Mucosa of descending colon (tissue), 3 donors: ENCODE results near the gene MICAL3. TPM values are rescaled to one million over a fixed set of nuclear protein-coding genes. Genes with fewer than 3 reads are reported as not detected.
A peak's percentile ranks its signal among the peaks of the same experiment; 100 is the strongest.

Source experiments
- ATAC-seq: fragments of 200-7000 bp; cut with Tn5 transposase; one replicate; pipeline ENCODE4 v1.9.1; 2020; ENCODE audit warnings: mild to moderate bottlenecking, moderate library complexity
- DNase-seq, 3 donors: peaks; one replicate each; pipeline ENCODE4 v3.0.0-alpha.2; 2020
- H3K36me3 ChIP-seq: fragments of 200-600 bp; one replicate; pipeline ENCODE4 v1.8.0; 2021; ENCODE audit warnings: low read depth, mild to moderate bottlenecking
- H3K4me1 ChIP-seq: fragments of 200-600 bp; one replicate; pipeline ENCODE4 v1.8.0; 2021; ENCODE audit warnings: low read depth, mild to moderate bottlenecking
- H3K4me3 ChIP-seq: fragments of 200-600 bp; one replicate; pipeline ENCODE4 v1.8.0; 2021; ENCODE audit warnings: mild to moderate bottlenecking
- H3K9me3 ChIP-seq: fragments of 200-600 bp; one replicate; pipeline ENCODE4 v1.8.0; 2021; ENCODE audit warnings: mild to moderate bottlenecking
- CTCF ChIP-seq: fragments of 200-600 bp; IDR thresholded peaks from one replicate; pipeline ENCODE4 v1.8.0; 2022; ENCODE audit warnings: antibody characterized with exemption, mild to moderate bottlenecking
- intact Hi-C, 2 donors: fragments of 100-400 bp; cut with DNase I in 1 of 2; cut with micrococcal nuclease in 1 of 2; formaldehyde crosslinking; loops; one replicate each; pipeline versions ENCODE4 v1.11.0 to v1.11.1; 2022; cut with DNase I, micrococcal nuclease
- total RNA-seq, 3 donors: library from RNA; stranded (reverse); fragmentation: NEBNext Ultra II Directional in 2 of 3; extraction: Animal tissue kit (Norgen Biotek cat#: 25700) in 2 of 3; gene quantifications; one replicate each; pipeline versions ENCODE4 v1.2.1 to v1.2.4, GENCODE V29; 2021 to 2023
- donor health status: DM: no; HTN: no; CAD: no; lungs with moderate emphysema.
- donor health status: DM: no; HTN: no; CAD: no.
- donor health status: DM: no; HTN: yes; CAD: no.

Gene MICAL3
- total RNA-seq, 3 donors from 2014 or later, result 75.8 to 135 (median 129) TPM

- no peak for TF ChIP-seq CTCF
- ATAC-seq, result peak; percentile 67
- H3K4me3 ChIP-seq, result no peak overlapping the region
- DNase-seq, result peak; percentile 75 to 81 (median 77)
- intact Hi-C loops, result loop anchor here in 1 of 2 donors (5.0 kb wide), 1 partner anchor 62 kb away; no protein-coding TSS in a partner anchor
- no peaks in the 10 kb centered on the region for H3K36me3 ChIP-seq
- no peaks in the 10 kb centered on the region for H3K9me3 ChIP-seq
- peaks cover 45% of the 10 kb centered on the region for H3K4me1 ChIP-seq
Measured at GRCh38 chr22:17893900-17894535, 130.3 kb downstream of the MICAL3 start.

GRCh38 chr22:17892376-17892775 is 132.0 kb downstream of the MICAL3 start:
- no peak for ATAC-seq
- Histone ChIP-seq H3K4me3 (no peak overlapping the region), H3K9me3 (no peaks in the 10 kb centered on the region), H3K4me1 (peaks cover 45% of the 10 kb centered on the region), H3K36me3 (no peaks in the 10 kb centered on the region)
- no peak for DNase-seq
- intact Hi-C loops, result loop anchor here in 1 of 2 donors (5.0 kb wide), 1 partner anchor 60 kb away; no protein-coding TSS in a partner anchor
- no peak for TF ChIP-seq CTCF

GRCh38 chr22:17891481-17892167 is 132.7 kb downstream of the MICAL3 start:
- peak; percentile 50 for TF ChIP-seq CTCF
- no peaks in the 10 kb centered on the region for H3K9me3 ChIP-seq
- DNase-seq, result peak; percentile 82 to 92 (median 91)
- peaks cover 45% of the 10 kb centered on the region for H3K4me1 ChIP-seq
- intact Hi-C loops, result loop anchor here in 1 of 2 donors (5.0 kb wide), 1 partner anchor 59 kb away; no protein-coding TSS in a partner anchor
- ATAC-seq, result peak; percentile 74
- no peaks in the 10 kb centered on the region for H3K36me3 ChIP-seq
- no peak overlapping the region for H3K4me3 ChIP-seq

- TF ChIP-seq CTCF, result no peak
- H3K36me3 ChIP-seq, result no peaks in the 10 kb centered on the region
- H3K4me1 ChIP-seq, result peaks cover 43% of the 10 kb centered on the region
- no peak for ATAC-seq
- H3K4me3 ChIP-seq, result no peak overlapping the region
- intact Hi-C loops, result loop anchor here in 1 of 2 donors (5.0 kb wide), 1 partner anchor 59 kb away; no protein-coding TSS in a partner anchor
- no peak for DNase-seq
- H3K9me3 ChIP-seq, result no peaks in the 10 kb centered on the region
Measured at GRCh38 chr22:17890892-17891291, 133.5 kb downstream of the MICAL3 start.

GRCh38 chr22:17890245-17890671 is 134.1 kb downstream of the MICAL3 start:
- intact Hi-C loops, result loop anchor here in 1 of 2 donors (5.0 kb wide), 1 partner anchor 58 kb away; no protein-coding TSS in a partner anchor
- no peaks in the 10 kb centered on the region for H3K9me3 ChIP-seq
- no peak for TF ChIP-seq CTCF
- DNase-seq (peak; percentile 52 to 65 (median 58)), ATAC-seq (peak; percentile 69)
- peaks cover 40% of the 10 kb centered on the region for H3K4me1 ChIP-seq
- no peak overlapping the region for H3K4me3 ChIP-seq
- H3K36me3 ChIP-seq, result no peaks in the 10 kb centered on the region
